Measurements from ENCODE around the gene PPP1R15B. TPM values are rescaled to one million over a fixed set of nuclear protein-coding genes. Genes with fewer than 3 reads are reported as not detected.

PPP1R15B gene
- total RNA-seq, 1 experiment from 2014 or later = 69.3 TPM

- CTCF ChIA-PET = no interaction called here
- H3K9me3 ChIP-seq (ENCODE audit: control insufficient read depth in 1 of 2, insufficient read depth in 1 of 2, low read depth in 1 of 2, low read length in 2 of 2) = no peaks in the 10 kb centered on the region
- POLR2A ChIA-PET = no interaction called here
- no peaks in the 10 kb centered on the region for H3K9me2 ChIP-seq (ENCODE audit: insufficient read depth)
- no peak overlapping the region for H3K4me2 ChIP-seq (ENCODE audit: low read length)
- H3K4me3 ChIP-seq (replicated peaks in 1 of 2; ENCODE audit: low read depth in 1 of 2, low read length in 2 of 2) = no peak overlapping the region
- ATAC-seq (no peak), DNase-seq (ENCODE audit: low read depth, low spot score) (no peak)
- TF ChIP-seq SP1 (IDR thresholded peaks at IDR 0.05; ENCODE audit: low read depth) (no peak), ELF1 (IDR thresholded peaks at IDR 0.05; ENCODE audit: borderline replicate concordance, low read depth) (no peak)
- intact Hi-C loops (cut with micrococcal nuclease) = no loop called here
- RAD21 ChIA-PET (ENCODE audit: low non-redundant PET in 1 of 2, low total read pairs in 2 of 2, uncharacterized antibody in 2 of 2, unreplicated experiment in 2 of 2) = no interaction called here
- H2AFZ ChIP-seq (ENCODE audit: low read depth, low read length, poor library complexity, severe bottlenecking) = no peak overlapping the region
- no peaks in the 10 kb centered on the region for H3K27me3 ChIP-seq (ENCODE audit: insufficient read depth, low read length)
- no peak overlapping the region for H3K27ac ChIP-seq (ENCODE audit: low read depth, low read length)
- BruUV-seq (replicated peaks) = no TSS peak
- H4K20me1 ChIP-seq (ENCODE audit: insufficient read depth) = no peaks in the 10 kb centered on the region
- no peaks in the 10 kb centered on the region for H3K79me2 ChIP-seq (ENCODE audit: insufficient read depth, low read length)
- peaks cover 17 to 45% of the 10 kb centered on the region in 2 experiments for H3K4me1 ChIP-seq (ENCODE audit: control insufficient read depth in 1 of 2, insufficient read depth in 2 of 2, low read length in 2 of 2)
- H3K36me3 ChIP-seq (ENCODE audit: control insufficient read depth in 1 of 2, insufficient read depth in 2 of 2, low read length in 2 of 2) = no peaks in the 10 kb centered on the region
- H3K9ac ChIP-seq (ENCODE audit: low read length) = no peak overlapping the region
Measured at GRCh38 chr1:204451352-204452124, 39.9 kb upstream of the PPP1R15B start.

DNA sequence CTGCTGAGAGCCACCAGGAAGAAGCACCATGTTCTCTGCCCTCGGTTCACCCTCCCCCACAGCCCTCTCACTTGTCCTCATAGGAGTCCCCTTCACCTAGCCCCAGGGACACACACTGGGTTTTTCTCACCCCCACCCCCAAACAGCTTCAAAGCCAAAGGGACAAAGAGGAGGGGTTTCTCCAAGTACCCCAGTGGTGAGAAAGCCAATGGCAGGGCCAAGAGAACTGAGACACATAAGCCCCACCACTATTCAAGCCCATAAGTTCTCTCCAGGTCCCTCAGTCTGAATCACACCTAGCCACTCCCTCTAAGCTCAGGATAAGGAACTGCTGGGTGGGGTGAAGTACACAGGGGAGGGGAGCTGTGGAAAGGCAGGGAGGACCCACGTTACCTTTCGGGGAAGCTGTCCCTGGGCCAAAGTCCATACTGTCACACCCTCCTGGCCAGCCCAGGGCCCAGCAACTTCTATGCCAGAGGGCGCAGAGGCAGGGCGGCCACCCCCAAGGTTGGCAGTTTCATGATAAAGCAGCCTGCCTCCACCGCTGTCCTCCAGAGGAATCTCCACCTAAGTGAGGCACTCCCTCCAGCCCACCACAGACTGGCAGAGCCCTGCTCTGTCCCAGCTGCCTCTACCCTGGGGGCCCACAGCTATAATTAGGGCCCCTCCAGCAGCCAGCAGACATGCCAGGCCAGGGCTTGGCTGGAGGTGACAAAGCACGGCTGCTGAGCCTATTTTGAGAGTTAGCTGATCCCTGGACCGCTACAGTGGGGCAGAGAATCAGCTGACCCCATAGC, 39.0 kb upstream of the PPP1R15B start:
- no peak overlapping the region for H3K4me3 ChIP-seq (replicated peaks in 1 of 2; ENCODE audit: low read depth in 1 of 2, low read length in 2 of 2)
- peak overlapping the region; percentile 47 for H3K4me2 ChIP-seq (ENCODE audit: low read length)
- intact Hi-C loops (cut with micrococcal nuclease) = no loop called here
- no TSS peak for BruUV-seq (replicated peaks)
- POLR2A ChIA-PET = no interaction called here
- H3K9me3 ChIP-seq (ENCODE audit: control insufficient read depth in 1 of 2, insufficient read depth in 1 of 2, low read depth in 1 of 2, low read length in 2 of 2) = no peaks in the 10 kb centered on the region
- H3K79me2 ChIP-seq (ENCODE audit: insufficient read depth, low read length) = no peaks in the 10 kb centered on the region
- H3K36me3 ChIP-seq (ENCODE audit: control insufficient read depth in 1 of 2, insufficient read depth in 2 of 2, low read length in 2 of 2) = no peaks in the 10 kb centered on the region
- DNase-seq (ENCODE audit: low read depth, low spot score) = no peak
- H3K27me3 ChIP-seq (ENCODE audit: insufficient read depth, low read length) = no peaks in the 10 kb centered on the region
- no peak overlapping the region for H3K27ac ChIP-seq (ENCODE audit: low read depth, low read length)
- CTCF ChIA-PET = interaction anchor here (0.6 to 1.4 kb wide), 3 partner anchors 20 to 353 kb away, joined by 3 to 4 read pairs (median 4); no protein-coding TSS in a partner anchor
- H4K20me1 ChIP-seq (ENCODE audit: insufficient read depth) = no peaks in the 10 kb centered on the region
- no peaks in the 10 kb centered on the region for H3K9me2 ChIP-seq (ENCODE audit: insufficient read depth)
- no peak overlapping the region for H2AFZ ChIP-seq (ENCODE audit: low read depth, low read length, poor library complexity, severe bottlenecking)
- RAD21 ChIA-PET (ENCODE audit: low non-redundant PET in 1 of 2, low total read pairs in 2 of 2, uncharacterized antibody in 2 of 2, unreplicated experiment in 2 of 2) = no interaction called here
- peak; percentile 43 for ATAC-seq
- no peak overlapping the region for H3K9ac ChIP-seq (ENCODE audit: low read length)
- peaks cover 17 to 45% of the 10 kb centered on the region in 2 experiments for H3K4me1 ChIP-seq (ENCODE audit: control insufficient read depth in 1 of 2, insufficient read depth in 2 of 2, low read length in 2 of 2)
- TF ChIP-seq CBX3 (IDR thresholded peaks at IDR 0.05; ENCODE audit: low read depth) (no peak), FOSL1 (IDR thresholded peaks at IDR 0.05; ENCODE audit: low read depth) (no peak), SIN3A (IDR thresholded peaks at IDR 0.05; ENCODE audit: low read depth) (no peak), ELF1 (IDR thresholded peaks at IDR 0.05; ENCODE audit: borderline replicate concordance, low read depth) (no peak), JUND (IDR thresholded peaks at IDR 0.05) (no peak), SP1 (IDR thresholded peaks at IDR 0.05; ENCODE audit: low read depth) (peak; percentile 14; the same call in 1 of the 2 replicates), EZH2 (IDR thresholded peaks at IDR 0.05) (no peak)

Measured in HCT116 (cell line).